Activated CD8-positive, alpha-beta memory T cell treated with anti-CD3 and anti-CD28 coated beads for 1 hour (primary cell): ENCODE data around the gene PAFAH1B2.

Experiments used
- DNase-seq, 2 donors: peaks; one replicate each; pipeline ENCODE4 v3.0.0-alpha.2; 2020; ENCODE audit warnings: low read depth in 1 of 2; ENCODE audit errors: extremely low read depth in 1 of 2

PAFAH1B2 gene

GRCh38 chr11:117187799-117188481 lies 43.9 kb downstream of the PAFAH1B2 start:
- DNase-seq = no peak

DNA sequence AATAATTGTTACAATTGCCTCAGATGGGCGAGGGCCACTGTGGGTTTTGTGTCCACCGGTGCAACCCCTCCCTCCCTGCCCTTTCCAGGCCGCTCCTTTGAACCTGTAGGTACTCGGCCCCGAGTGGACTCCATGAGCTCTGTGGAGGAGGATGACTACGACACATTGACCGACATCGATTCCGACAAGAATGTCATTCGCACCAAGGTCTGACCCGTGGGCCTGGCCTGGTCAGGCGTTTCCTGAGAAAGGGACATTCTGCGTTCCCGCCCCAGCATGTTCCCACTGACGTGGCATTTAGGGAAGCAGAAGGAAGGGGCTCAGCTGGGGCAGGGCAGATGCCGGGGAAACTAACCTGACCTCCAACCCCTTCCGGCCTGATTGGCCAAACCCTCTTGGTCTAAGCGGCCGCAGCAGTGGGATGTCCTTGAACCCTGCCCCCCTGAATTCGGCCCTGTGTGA lies 44.6 kb downstream of the PAFAH1B2 start:
- DNase-seq = no peak

DNA sequence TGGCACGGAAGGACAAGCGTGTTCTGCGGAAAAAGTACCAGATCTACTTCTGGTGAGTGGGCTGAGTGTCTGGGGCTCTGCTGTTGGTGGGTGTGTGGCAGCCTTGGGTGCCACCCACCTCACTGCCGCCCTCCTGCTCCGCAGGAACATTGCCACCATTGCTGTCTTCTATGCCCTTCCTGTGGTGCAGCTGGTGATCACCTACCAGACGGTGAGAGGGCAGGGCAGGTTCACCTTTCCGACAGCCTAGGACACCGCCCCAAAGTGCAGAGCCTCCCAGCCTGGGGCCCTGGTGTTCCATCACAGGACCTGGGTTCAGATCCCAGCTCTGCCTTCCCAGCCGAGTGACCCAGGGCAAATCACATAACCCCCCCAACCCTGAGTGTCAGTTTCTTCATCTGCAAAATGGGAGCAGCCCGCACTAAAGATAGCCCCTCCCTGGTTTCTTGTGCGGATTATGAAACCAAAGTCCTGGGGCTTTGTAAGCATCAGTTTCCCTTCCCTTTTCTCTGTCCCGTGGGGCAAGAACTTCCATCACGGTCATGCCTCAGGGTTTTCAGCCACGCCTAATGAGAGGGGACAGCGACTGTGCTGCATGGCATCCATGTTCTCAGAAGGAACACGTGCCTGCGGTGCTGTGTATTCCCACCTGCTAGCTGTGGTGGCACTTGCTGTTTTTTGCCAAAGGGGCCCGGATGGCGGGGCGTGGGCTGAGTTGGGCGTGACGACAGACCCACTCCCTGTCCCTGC lies 45.3 kb downstream of the PAFAH1B2 start:
- DNase-seq = no peak

DNA sequence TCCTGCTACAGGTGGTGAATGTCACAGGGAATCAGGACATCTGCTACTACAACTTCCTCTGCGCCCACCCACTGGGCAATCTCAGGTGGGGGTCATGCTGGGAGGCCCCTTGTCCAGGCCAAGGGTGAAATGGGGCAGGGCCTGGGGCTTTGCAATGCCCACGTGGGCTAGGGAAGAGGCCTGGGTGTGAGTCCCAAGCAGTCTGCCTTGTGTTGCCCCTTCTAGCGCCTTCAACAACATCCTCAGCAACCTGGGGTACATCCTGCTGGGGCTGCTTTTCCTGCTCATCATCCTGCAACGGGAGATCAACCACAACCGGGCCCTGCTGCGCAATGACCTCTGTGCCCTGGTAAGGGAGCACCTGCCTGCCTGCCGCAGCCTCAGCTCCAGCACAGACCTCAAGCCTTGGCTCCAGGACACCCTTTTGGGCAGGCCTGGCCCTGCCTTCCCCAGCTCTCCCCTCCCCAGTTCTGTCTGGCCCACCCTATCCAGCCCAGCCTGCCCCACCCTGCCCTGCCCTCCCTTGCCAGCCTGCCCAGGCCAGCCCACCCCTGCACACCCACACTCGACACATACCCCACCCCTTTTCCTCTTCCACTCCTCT lies 46.0 kb downstream of the PAFAH1B2 start:
- no peak for DNase-seq

DNA sequence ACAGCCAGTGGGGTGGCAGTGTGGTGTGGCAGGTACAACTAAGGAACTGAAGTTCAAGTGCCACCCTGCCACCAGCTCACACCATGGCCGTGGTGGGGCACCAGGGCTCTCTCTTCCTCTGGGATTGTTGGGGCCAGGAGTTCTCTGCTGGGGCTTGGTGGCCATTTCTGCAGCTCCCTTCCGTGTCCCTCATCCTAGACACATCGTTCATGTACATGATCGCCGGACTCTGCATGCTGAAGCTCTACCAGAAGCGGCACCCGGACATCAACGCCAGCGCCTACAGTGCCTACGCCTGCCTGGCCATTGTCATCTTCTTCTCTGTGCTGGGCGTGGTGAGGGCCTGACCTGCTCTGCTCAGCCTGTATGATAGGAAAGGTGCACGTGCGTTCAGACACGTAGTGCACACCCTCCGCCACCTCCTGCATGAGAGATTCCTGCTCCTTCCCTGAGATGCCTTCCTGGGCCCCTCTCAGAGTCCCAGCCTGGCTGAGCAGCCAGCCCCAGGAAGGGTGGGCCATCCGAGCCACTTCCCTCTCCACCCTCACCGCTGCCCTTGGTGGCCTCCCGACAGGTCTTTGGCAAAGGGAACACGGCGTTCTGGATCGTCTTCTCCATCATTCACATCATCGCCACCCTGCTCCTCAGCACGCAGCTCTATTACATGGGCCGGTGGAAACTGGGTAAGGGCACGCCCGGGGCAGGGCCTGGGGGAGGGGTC lies 47.8 kb downstream of the PAFAH1B2 start:
- DNase-seq = no peak

DNA sequence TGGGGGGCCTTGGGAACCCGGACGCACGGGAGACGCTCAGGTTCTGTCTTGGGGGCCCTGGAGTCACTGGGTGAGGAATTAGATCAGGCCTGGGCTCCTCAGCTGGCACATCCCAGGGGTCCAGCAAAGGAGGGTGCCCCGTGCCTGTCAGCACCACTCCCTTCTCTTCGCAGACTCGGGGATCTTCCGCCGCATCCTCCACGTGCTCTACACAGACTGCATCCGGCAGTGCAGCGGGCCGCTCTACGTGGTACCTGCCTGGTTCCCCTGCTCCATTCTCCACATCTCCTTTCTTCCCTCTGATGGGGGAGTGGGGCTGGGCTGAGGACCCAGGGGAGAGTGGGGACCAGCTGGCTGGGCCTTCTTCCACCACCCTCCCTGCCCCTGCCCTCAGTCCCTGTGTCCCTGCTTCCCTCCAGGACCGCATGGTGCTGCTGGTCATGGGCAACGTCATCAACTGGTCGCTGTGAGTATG lies 48.4 kb downstream of the PAFAH1B2 start:
- DNase-seq = no peak

DNA sequence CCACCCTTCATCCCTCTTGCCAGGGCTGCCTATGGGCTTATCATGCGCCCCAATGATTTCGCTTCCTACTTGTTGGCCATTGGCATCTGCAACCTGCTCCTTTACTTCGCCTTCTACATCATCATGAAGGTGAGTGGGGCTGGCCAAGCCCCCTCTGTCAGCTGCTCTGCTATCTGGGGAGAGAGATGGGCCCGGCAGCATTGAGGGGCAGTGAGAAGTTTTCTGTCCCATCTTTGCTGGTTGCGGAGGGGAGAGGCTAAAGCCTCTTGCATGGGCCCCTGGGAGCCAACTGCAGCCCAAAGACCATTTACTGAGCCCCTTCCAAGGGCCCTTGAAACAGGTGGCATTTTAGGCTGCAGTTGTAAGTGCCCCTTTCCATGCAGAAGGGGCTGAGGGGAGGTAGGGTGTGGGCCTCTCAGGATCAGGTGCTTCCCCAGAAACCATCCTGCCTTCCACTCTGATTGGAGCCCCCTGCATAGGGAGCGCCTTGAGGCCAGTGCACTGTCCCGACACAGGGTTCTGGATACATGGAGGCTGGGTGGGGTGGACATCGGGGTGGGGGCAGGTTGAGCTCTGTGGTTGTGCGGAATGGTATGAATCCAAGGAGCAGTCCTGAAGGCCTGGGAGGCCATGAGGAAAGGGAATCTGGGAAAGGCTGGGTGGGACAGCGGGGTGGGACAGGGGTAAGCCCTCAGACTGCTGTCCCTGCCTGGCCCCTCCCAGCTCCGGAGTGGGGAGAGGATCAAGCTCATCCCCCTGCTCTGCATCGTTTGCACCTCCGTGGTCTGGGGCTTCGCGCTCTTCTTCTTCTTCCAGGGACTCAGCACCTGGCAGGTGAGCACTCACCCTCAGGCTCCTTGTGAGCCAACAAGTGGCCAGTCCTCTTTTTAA lies 49.3 kb downstream of the PAFAH1B2 start:
- no peak for DNase-seq

DNA sequence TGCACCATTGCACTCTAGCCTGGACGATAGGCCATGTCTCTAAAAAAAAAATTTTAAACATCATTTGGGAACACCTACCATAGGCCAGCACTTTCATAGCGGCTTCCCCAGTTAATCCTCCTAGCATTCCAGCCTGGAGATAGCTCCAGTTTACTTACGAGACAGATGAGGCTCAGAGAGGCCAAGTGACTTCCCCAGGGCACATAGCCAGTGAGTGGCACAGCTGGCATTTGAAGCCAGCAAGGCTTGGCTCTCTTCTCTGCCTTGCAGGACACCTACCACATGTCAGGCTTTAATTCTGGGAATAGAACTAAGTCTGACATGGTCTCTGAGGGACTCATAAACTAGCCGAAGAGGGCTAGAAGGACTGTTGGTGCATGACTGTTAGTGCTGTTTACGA lies 50.2 kb downstream of the PAFAH1B2 start:
- no peak for DNase-seq

GRCh38 chr11:117195258-117195657 lies 51.2 kb downstream of the PAFAH1B2 start:
- DNase-seq = no peak

- DNase-seq = no peak
Observed at GRCh38 chr11:117195761-117196160, 51.7 kb downstream of the PAFAH1B2 start.

DNA sequence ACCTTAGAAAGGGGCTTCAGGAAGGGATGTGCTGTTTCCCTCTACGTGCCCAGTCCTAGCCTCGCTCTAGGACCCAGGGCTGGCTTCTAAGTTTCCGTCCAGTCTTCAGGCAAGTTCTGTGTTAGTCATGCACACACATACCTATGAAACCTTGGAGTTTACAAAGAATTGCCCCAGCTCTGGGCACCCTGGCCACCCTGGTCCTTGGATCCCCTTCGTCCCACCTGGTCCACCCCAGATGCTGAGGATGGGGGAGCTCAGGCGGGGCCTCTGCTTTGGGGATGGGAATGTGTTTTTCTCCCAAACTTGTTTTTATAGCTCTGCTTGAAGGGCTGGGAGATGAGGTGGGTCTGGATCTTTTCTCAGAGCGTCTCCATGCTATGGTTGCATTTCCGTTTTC lies 52.9 kb downstream of the PAFAH1B2 start:
- no peak for DNase-seq

DNA sequence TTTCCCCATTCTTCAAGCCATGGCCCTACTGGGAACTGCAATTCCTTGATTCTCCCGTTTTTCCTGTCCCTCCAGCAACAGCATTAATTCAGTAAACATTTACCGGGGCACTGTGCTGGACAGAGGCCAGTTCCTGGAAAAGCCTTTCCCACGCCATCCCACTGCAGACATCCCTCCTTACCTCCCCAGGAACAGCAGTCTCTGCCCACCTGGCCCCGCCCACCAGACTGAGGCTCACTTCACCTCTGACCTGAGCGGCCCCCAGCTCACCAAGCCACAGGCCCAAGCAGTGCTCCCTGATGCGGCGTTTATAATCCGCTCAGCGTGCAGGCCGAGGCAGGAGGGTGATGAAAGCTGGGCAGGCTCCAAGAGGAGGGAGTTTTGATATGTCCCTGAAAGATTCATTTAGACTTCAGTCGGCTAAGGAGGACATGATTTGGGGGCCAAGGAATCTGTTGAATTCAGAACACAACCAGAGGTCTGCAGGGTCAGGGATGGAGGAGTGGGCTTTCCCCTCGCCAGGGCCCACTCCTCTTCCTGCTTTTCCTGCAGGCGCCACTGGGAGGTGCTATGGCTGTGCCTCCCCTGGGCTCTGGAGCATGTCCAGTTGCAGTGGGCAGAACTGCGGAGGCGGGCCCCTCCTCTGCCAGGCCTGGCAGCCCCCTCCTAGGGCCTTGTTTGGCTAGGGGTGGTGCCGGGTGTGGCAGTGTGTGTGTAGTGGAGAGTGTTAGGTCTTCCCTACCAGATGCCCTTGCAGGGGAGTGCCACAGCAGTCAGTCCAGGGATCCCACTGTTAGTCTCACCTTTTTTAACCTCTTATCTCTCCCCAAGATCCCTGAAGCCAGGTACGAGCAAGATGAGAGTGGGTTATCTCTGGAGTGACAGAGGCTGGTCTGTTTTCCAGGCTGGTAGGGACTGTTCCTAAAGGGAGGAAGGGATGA lies 53.7 kb downstream of the PAFAH1B2 start:
- DNase-seq = no peak

DNA sequence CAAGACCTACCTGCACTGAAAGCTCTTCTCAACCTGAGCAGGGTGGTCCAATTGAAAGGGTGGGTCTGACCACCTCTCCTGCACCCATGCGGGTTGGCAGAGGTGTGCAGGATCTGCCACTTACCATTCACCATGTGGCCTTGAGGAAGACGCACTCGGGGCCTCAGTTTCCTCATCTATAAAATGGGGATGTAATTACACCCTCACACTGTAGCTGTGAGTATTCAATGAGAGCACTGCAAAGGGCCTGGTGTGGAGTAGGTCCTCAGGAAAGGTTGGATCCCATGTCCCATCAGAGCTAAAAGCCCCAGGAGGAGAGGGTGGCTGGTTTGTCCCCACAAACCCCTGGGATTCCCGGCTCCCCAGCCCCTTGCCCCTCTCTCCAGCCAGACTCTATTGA lies 54.5 kb downstream of the PAFAH1B2 start:
- no peak for DNase-seq

- DNase-seq = no peak
Observed at GRCh38 chr11:117199053-117199915, 55.2 kb downstream of the PAFAH1B2 start, which contains the start of gene TAGLN. TAGLN (plus strand) TSS chr11:117199370; CDS start chr11:117203014, 3,644 bp downstream.

DNA sequence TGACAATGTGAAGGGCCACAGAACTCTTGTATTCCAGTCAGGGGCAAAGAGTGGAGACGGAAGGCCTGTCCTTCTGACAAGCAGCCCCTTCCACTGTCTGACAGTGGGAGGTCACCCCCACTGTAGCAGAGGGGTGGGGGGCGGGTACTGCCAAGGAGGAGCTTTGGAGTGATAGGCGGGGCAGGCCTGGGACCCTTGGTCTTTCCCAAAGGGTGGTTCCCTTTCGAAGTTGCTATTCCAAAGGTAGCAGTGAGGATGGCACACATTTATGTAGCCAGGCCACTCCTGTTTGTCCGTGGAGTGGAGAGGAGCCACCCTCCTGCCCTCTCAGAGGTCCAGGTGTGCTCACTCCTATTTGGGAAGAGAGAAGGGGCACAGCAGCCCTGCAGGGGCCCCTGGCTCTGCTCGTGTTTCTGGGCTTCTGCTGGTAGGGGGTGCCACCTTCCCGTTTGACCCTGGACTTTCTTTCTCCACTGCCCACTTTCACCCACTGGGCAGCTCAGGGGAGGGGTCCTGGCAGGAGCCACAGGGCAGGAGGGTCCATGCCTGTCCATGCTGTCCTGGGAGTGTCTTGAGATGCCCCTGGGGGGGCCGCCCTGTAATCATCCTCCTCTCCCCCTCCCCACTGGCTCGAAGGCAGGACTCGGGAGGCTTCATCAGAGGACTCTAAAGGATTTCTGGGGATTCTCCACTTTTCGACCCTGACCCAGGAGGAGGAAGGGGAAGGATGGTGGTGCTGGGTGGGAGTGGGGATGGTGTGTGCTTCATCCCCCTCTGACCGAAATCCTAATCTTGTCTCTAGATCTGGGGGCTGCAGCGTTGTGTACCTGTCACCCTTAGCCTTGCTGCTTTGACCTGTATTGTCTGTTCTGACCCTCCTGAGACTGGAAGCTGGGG lies 56.1 kb downstream of the PAFAH1B2 start:
- DNase-seq = no peak

DNA sequence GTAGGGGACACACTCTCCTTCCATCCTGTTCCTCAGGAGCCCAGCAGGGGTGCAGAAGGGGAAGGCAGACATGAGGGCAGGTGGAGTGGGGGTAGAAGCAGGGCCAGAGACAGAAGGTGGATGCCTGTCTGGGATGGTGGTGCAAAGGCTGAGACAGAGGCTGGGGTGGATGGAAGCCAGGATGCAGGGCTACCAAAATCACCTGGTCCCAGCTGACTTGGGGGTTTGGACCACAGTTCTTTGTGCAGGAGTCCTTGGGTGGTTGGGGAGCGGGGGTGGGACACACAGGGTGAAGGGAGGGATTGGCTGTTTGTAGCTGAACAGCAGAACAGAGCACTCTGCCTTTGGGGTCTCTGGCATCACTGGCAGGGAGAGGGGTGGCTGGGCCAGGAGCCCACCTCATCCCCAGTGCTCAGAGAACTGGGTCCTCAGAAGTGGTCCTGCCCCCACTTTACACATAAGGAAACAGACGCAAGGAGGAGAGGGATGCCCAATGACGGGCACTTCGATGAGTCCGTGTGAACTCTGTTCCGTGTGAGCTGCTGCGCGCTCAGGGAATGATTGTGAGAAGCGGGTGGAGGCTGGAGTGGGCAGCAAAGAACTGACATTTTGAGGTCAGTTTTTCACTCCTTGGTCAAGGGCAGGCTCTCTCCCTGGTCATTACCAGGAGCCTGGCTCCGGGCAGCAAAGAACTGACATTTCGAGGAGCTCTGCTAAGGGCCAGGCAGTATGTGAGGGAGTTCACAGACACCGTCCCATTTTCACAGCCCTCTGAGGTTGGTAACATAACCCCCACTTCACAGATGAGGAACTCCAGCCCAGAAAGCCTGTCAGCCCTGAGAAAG lies 56.9 kb downstream of the PAFAH1B2 start:
- no peak for DNase-seq
